Stomach (tissue), 4 donors: ENCODE data around the gene CCDC134.

Experiments
- EP300 ChIP-seq: sonication (generic); formaldehyde crosslinking; IDR thresholded peaks from one replicate; pipeline ENCODE4 v1.6.1; 2017; ENCODE audit warnings: antibody characterized with exemption
- POLR2A ChIP-seq, 4 donors: fragments of 450-650 bp; IDR thresholded peaks; one replicate each; pipeline ENCODE4 v1.6.1; 2016; ENCODE audit warnings: antibody characterized with exemption in 4 of 4, control low read depth in 2 of 4, mild to moderate bottlenecking in 1 of 4, moderate library complexity in 1 of 4
- POLR2AphosphoS5 ChIP-seq, 3 donors: sonication (generic); formaldehyde crosslinking; IDR thresholded peaks; one replicate each; pipeline ENCODE4 v1.6.1; 2016; ENCODE audit warnings: antibody characterized with exemption in 3 of 3
- TF ChIP-seq, protein P1 (sequence below), 7 experiments: fragments of 450-650 bp in 4 of 7; fragments of 200-600 bp in 3 of 7; sonication (generic) in 3 of 7; IDR thresholded peaks; one replicate each; pipeline ENCODE4 v1.5.1; 2016 to 2019; ENCODE audit warnings: antibody characterized with exemption in 7 of 7, control low read depth in 2 of 7, mild to moderate bottlenecking in 1 of 7

DNA sequence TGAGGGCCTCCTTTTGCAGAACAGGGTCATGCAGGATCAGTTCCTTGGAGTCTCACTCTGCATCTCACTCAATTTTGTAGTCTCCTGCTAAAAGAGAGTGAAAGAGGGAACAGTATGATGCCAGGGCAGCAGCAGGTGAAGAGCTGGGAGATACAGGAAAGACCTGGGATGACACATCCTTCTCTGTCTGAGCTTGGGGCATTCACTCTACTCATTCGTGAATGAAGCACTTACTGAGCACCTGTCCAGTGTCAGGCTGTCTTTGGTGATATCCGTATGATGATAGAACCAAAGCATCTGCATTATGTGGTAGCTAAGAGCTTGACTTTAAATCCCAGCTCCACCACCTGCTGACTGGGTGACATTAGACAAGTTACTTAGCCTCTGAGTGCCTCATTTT, 46.8 kb downstream of the CCDC134 start:
- TF ChIP-seq, protein P1, sequence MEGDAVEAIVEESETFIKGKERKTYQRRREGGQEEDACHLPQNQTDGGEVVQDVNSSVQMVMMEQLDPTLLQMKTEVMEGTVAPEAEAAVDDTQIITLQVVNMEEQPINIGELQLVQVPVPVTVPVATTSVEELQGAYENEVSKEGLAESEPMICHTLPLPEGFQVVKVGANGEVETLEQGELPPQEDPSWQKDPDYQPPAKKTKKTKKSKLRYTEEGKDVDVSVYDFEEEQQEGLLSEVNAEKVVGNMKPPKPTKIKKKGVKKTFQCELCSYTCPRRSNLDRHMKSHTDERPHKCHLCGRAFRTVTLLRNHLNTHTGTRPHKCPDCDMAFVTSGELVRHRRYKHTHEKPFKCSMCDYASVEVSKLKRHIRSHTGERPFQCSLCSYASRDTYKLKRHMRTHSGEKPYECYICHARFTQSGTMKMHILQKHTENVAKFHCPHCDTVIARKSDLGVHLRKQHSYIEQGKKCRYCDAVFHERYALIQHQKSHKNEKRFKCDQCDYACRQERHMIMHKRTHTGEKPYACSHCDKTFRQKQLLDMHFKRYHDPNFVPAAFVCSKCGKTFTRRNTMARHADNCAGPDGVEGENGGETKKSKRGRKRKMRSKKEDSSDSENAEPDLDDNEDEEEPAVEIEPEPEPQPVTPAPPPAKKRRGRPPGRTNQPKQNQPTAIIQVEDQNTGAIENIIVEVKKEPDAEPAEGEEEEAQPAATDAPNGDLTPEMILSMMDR (IDR thresholded peaks at IDR 0.05), result no peak
- TF ChIP-seq POLR2A (IDR thresholded peaks at IDR 0.05), result no peak
- TF ChIP-seq EP300, result no peak
- TF ChIP-seq POLR2AphosphoS5 (IDR thresholded peaks at IDR 0.05), result no peak
